Activated CD4-positive, alpha-beta T cell treated with anti-CD3 and anti-CD28 coated beads for 24 hours (primary cell): Measurements from ENCODE around the gene SORL1.
"Not testable (repeated sequence)": the region's sequence is repeated elsewhere in the genome, so short reads cannot be mapped to it uniquely, and the experiment has no call there.

Source experiments
- DNase-seq, 2 donors: peaks; one replicate each; pipeline ENCODE4 v3.0.0-alpha.2; 2020; ENCODE audit warnings: low read depth in 2 of 2

The SORL1 gene

DNA sequence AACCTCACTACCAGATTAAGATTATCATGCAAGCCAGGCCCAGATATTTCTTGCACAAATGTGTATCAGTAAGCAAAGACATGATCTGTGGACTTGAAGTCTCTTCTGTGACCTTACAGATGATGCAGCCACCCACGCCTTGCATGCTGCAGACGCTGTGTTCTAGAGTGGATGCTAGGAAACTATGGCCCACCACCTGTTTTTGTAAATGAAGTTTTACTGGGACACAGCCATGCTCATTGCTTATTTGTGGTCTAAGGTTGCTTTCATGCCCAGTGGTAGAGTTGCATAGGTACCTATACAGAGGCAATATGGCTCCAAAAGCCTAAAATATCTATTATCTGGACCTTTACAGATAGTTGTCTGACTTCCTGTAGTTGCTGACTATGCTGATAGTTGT is 48.2 kb downstream of the SORL1 start:
- no peak for DNase-seq

DNA sequence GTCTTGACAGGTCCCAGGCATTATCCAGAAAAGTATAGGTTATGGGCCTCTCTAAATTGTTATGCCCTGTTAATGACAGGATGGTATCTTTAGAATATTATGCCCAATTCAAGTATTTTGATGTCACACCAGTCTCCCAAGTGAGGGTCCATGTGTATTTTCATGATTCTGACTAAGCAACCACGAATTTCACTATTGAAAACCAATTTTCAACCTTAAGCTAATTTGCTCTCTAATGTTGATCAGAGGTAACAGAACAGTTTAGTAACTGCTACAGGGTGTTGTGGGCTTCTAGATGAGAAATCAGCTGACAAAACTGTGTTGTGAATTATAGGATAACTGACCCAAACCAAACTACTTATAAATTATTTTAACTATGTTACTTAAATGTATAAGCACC is 48.6 kb downstream of the SORL1 start:
- no peak for DNase-seq

DNA sequence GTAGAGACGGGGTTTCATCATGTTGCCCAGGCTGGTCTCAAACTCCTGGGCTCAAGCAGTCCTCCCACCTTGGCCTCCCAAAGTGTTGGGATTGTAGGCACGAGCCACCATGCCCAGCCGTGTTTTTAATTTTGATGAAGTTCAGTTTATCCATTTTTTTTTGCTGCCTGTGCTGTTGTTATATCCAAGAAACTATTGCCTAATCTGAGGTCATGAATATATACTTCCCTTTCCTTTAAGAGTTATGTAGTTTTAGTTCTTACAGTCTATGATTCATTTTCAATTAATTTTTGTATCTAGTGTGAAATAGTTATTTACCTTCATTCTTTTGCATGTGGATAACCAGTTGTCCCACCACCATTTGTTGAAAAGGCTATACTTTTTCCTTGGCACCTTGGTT is 50.9 kb downstream of the SORL1 start:
- DNase-seq = no peak

DNA sequence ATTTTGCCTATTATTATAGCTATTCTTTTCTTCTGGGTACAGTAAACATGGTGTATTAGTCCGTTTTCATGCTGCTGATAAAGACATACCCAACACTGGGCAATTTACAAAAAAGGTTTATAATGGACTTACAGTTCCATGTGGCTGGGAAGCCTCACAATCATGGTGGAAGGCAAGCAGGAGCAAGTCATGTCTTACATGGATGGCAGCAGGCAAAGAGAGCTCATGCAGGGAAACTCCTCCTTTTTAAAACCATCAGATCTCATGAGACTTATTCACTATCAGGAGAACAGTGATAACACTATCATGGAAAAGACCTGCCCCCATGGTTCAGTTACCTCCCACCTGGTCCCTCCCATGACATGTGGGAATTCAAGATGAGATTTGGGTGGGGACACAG is 54.1 kb downstream of the SORL1 start:
- not testable (repeated sequence) for DNase-seq

DNA sequence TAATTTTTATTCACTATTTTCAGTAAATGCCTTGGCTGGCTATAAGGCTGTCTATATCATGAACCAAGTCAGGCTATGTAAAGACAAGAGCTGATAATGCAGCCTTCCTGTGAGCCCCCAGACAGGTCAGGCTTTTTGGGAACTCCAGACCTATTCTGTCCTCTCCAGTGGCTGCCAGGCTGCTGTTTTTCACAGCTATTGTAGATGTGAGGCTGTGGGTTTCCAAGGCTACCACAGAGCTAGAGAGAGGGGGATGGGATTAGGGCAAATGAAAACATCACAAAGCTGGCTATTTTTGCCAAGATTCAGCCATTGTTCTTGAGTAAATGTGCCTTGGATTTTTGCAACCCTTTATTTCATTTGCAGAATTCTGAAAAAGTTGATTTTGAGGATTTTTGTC is 56.3 kb downstream of the SORL1 start:
- DNase-seq = no peak

DNA sequence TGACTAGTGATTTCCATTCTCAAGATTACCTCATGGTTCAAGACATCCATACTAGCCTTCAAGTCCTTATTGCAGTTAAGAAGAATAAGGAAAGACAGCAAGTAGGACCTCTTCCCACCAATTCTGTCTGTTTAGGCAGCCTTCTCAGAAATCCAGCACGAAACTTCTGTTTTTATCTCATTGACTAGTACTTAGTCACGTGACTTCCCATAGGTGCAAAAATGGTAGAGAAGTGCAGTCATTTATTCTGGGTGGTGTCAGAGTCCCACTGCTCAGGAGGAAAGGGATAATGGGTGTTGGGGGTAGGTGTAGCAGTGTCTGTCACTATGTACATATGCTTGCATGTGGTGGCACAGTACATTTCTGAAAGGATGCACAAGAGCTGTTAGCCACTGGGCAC is 58.3 kb downstream of the SORL1 start:
- DNase-seq = no peak

DNA sequence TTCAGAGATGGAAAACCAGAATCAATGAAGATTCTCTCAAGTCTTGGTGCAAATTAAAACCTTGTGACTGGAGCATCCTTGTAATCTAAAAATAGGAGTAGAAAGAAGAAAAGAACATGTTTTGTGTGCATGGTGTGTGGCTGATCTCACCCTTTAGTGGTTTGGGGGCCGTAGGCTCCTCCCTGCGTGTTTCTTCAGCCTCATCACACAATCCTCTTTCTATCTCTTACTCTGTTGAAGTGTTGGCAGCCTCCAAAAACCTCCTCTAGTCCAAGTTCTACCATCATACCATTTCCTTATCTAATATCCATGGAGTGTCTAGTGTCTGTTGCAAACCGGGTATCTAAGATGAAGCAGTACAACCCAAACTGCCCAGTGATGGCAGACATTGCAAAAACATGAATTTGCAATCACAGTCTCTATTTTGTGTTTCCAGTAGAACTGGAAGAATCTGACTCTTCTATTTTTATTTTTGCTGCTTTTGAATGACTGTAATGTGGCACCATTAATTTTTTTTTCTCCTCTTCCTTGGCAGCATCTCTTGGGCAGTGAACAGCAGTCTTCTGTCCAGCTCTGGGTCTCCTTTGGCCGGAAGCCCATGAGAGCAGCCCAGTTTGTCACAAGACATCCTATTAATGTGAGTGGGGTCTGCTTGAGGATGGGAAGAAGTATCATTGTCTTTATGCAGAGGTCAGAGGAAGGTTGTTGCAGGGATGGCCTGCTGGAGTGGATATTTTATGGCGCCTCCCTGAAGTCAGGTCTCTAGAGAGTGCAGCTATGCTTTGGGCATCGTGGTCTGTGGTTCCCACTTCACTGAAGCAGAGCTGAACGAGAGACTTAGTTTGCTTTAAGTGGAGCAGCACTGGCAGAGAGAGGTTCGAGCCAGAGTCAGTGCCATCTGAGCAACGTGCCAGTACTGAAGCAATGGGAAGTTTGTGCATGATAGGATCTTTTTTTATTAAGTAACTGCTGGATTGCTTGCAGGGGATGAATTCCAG is 60.7 kb downstream of the SORL1 start:
- DNase-seq = no peak

DNA sequence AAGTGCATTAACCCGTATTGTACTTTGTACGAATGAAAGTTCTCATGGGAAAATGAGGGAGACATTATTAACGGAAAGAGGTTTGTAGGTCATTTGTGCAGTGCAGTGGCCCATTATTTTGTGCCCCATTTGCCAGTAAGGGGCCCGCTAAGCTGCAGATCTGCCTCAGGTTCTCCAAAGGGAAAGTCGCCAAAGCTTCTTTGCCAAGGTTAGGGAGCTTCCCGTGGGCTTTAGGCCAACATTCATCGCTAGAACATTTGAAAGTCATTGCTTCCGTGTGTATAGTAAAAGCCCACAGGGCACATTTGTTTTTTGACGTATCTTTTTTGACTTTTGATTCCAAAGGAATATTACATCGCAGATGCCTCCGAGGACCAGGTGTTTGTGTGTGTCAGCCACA is 61.7 kb downstream of the SORL1 start:
- DNase-seq = no peak

DNA sequence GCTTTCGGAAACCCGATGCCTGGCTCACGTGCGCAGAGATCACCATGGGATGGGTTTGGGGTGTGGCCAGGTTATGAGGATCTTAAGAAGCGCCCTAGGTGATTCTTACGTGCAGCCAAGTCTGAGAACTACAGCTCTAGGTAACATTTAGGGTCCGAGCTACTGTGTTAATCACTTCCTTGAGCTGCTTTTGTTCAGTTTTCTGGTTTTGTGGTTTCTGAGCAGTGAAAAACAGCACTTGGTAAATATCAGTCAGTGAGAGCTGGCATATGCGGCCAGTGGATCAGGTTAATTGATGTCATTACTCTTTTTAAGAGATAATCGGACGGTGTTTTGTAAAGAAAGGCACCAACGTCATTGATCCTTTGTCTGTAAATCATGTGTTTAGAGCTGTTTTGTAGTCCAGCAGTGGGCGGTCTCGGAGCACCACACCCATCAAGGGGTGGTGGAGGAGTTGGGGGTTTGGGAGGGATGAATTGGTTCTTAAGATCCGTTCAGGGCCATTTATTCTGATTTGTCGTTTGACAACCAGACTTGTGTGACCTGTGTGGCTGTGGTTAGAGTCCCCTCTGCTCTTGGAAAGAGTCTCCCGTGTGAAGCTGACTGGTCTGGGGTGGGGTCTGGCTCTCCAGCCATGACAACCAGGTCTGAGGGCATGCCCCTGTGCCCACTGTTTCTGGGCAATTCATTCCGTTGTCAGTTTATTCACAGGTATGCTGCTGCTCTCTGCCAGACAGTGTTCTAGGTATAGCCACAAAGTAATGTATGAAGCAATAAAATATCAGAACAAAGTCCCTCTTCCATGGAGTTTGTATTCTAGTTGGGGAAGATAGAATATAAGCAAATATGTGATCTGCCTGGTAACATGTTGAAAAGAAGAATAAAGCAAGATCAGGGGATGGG is 62.6 kb downstream of the SORL1 start:
- no peak for DNase-seq

DNA sequence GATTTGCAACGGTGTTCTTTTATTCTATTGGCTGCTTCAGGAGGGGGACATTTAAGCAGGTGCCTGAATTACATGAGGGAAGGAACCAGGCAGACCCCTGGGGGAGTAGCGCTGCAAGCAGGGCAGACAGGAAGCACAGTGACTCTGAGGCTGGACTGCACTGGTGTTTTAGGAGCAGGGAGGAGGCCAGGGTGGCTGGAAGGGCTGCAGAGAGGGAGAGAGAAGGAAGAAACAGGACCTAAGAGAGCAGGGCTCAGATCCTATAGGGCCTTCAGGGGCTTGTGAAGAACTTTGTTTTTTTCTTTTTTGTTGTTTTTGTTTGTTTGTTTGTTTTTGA is 63.2 kb downstream of the SORL1 start:
- DNase-seq = no peak

DNA sequence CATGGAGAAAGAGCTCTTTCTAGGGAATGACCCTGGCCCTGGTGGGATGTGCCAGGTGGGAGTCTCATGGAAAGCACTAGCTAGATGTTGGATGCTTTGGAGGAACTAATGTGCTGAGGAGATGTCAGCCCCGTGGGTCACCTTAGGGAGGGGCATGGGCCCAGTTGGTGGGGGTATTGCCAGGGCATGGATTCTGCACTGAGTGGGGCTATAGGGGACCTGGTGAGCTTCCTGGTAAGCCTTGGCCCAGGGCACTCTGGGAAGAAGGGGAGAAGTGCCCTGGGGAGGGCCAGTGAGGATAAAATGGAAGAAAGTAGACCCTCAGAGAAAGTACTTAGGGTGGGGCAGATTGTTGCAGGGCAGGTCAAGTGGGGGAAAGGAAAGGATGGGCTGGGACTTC is 65.9 kb downstream of the SORL1 start:
- DNase-seq = no peak

DNA sequence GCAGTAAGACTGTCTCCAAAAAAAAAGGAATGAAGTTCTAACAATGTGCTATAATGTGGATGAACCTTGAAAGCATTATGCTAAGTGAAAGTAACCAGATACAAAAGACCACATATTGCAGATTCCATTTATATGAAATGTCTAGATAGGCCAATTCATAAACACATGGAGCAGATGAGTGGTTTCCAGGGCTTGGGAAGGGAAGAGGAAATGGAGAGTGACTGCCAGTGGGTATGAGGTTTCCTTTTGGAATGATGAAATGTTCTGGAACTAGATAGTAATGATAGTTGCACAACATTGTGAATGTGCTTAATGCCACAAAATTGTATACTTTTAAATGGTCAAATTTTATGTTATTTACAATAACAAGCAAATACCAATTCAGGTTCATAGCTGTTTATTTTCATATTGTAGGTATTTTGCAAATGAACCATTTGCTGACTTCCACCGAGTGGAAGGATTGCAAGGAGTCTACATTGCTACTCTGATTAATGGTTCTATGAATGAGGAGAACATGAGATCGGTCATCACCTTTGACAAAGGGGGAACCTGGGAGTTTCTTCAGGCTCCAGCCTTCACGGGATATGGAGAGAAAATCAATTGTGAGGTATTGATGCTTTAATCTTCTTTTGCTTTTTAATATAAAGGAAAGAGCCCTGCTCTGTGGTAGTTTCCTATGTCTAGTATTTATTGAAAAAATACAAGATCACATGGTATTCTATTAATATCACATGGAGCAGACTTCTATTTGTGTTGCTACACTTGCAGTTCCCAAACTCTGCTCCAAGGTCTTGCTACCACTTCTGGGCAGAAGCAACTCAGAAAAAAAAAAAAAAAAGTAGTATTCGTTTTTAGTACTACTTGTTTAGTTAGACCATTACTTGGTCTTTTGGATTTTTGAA is 68.4 kb downstream of the SORL1 start:
- no peak for DNase-seq

DNA sequence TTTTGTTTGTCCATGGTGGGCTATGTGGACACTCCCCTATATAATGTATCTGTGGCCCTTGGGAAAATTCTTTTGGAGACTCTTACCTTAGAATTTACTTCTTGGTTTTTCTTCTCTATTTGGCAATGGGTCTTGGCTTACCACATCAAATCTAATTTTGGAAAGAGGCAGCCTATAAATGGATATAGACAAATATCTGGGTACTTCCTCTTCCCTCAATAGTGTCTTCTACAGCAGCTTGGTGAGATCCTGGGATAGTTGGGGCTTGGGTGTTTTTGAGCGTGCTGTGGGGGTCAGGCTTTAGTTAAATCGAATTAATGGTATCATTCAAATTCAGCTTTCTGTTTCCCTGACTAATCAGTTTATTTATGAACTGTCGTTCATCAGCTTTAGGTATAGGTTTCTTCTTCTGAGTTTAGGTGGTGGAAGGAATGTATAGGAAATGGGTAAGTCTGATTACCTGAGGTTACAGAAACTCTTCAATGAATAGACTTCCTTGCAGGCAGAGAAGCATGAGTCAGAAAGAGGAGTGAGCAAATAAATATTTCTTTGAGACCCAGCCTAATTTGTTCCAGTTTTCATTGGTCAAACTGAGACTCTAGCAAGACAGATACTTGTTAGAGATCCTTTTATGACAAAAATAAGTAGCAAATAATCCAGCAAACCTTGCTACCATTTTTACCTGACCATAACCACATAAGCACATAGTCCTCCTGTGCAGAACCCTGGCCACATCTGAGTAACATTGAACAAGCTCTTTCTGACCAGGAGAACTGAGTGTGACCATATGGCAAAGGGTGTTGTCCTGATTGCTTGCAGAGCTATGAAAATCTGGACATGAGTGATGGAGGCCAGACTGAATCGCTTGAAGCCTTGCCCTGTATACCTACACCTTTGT is 69.3 kb downstream of the SORL1 start:
- no peak for DNase-seq

DNA sequence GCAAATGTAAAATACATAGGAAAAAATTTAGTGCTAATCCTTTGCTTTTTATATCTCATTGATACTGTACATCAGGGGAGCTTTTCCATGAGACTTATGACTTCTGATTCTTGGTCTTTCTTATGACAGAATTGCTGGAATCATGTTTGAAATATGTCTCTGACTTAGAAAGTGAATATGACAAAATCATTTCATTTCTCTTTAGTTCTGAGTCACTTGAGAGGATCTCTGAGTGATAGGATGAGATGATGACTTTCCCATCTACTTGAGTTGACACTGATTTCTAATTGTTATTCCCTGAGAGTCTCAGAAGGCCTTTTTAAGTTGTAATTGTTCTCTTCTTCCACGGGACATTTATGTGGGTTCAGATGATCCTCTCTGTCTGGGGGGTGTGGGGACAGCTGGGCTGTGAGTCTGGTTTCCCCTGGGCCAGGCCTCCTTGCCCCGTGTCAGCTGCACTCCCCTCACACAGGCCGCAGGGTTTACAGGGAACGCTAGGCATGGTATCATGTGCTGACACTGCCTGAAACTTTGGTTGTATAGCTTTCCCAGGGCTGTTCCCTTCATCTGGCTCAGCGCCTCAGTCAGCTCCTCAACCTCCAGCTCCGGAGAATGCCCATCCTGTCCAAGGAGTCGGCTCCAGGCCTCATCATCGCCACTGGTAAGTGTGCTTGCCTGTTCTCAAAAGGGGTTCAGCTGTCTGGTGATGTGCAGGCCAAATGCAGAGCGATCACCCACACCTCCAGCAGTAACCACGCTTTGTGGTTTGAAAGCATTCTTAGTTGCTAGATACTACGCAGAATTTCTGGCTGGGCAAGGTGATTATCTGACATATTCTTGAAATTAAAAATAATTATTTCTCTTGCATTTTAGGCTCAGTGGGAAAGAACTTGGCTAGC is 70.2 kb downstream of the SORL1 start:
- no peak for DNase-seq

DNA sequence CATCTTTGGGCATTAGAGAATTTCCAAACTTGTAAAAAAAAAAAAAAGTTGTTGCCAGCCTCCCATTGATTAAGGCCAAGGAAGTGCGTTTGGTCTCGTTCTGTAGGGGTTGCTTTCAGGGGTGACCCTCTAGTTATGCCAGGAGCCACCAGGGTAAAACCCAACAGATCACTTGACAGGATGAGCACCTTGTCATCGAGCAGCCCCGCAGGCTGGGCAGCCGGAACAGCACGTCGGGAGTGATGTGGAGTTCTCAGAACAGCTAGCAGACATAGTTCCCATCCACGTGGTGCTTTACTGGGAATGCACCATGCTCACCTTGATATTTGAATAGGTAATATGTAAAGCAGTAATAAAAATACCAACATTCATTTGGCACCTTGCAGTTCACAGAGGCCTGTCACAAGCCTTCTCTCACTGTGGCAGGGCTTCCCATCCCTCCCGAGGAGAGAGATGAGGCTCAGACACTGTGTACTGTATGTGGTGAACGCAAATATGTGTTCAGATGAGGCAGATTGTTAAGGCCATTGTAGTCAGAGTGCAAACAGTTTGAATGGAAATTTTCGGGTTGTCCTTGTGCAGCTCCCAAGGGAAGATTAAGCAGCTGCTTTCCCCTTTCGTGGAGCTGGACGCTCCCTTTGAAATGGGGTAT is 71.6 kb downstream of the SORL1 start:
- DNase-seq = no peak

DNA sequence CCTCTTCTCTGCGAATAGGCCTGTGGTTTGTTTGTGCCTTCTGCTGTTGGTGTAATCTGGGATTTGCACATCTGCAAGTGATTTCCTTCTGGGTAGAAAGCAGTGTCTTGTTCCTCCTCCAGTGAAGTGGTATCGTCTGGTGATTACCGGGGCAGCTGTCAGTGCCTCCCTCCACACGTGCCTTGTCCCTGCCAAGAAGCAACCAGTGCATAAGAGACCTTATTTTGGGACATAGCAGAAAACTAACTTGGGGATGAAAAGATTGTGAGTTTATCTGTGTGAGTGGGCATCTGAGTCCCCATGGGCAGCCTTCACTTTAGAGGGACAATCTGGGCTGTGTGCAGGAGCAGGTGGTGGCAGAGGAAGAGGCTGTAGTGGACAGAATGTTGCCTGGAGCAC is 72.1 kb downstream of the SORL1 start:
- no peak for DNase-seq

DNA sequence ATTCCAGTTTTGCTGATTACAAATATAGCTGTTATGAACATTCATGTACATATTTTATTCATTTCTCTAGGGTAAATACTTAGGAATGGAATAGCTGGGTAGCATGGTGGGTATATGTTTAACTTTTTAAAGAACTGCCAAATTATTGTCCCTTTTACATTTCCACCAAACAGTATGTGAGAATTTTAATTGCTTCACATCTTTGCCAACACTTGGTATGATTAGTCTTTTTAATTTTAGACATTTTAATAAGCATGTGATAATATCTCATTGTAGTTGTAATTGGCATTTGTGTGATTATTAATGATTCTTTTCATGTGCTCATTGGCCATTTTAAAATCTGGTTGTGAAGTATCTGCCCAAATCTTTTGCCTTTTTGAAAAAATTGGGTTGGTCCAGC is 73.3 kb downstream of the SORL1 start:
- no peak for DNase-seq

DNA sequence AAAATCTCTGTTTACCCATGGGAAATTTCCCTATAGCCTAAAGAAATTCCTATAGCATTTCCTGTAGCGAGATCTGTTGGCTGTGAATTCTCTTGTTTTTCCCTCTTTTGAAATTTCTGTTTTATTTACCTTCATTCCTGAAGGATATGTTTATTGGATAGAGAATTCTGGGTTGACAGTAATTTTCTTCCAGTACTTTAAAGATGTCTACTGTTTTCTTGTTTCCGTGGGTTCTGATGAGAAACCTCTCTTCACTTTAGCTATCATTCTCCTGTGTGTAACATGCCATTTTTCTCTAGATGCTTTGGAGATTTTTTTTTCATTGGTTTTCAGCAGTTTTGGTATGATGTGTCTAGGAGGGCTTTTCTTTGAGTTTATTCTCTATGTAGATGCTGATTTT is 78.1 kb downstream of the SORL1 start:
- no peak for DNase-seq

DNA sequence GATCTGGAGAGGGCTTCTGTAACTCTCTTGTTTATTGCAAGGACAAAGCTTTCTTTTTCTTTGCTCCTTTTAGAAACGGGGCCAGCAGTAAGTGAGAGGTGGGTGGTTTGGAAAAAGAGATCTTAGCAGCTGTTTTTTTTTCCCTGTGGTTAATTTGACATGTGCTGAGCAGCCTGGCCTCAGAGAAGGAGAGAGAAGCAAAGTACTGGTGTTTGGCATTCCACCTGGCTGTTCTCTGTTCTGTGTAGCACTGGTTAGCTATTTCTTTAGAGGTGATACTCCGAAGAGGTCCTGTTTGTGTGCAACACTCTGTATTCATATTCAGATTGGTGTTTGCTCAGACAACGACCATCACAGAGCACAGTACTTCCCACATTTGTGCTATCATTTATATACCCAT is 81.5 kb downstream of the SORL1 start:
- DNase-seq = no peak
